Testis (tissue), 3 donors: ENCODE results near the gene HUNK. TPM values are rescaled to one million over a fixed set of nuclear protein-coding genes. Genes with fewer than 3 reads are reported as not detected.
"Not testable (repeated sequence)": the region's sequence is repeated elsewhere in the genome, so short reads cannot be mapped to it uniquely, and the experiment has no call there.

ENCODE experiments used
- DNase-seq: peaks from one replicate; pipeline ENCODE4 v3.0.0-alpha.2; 2019
- H3K27ac ChIP-seq, 2 donors: fragments of 200-600 bp; sonication (generic); one replicate each; pipeline ENCODE4 v1.5.1; 2019
- H3K27me3 ChIP-seq: fragments of 200-600 bp; sonication (generic); one replicate; pipeline ENCODE4 v1.5.1; 2019
- H3K36me3 ChIP-seq: fragments of 200-600 bp; sonication (generic); one replicate; pipeline ENCODE4 v1.5.1; 2017; ENCODE audit warnings: low read depth; ENCODE audit errors: missing control alignments
- H3K4me1 ChIP-seq: fragments of 200-600 bp; sonication (generic); one replicate; pipeline ENCODE4 v1.5.1; 2019
- H3K4me3 ChIP-seq, 2 donors: fragments of 200-600 bp; sonication (generic); one replicate each; pipeline ENCODE4 v1.5.1; 2017 to 2019
- H3K9me3 ChIP-seq: fragments of 200-600 bp; sonication (generic); one replicate; pipeline ENCODE4 v1.5.1; 2017
- CTCF ChIP-seq, 3 experiments: fragments of 450-650 bp in 2 of 3; fragments of 200-600 bp in 1 of 3; sonication (generic) in 1 of 3; IDR thresholded peaks; one replicate each; pipeline ENCODE4 v1.5.1; 2016 to 2019; ENCODE audit warnings: antibody characterized with exemption in 3 of 3, mild to moderate bottlenecking in 2 of 3, moderate library complexity in 1 of 3
- POLR2A ChIP-seq: fragments of 450-650 bp; IDR thresholded peaks from one replicate; pipeline ENCODE4 v1.6.1; 2017; ENCODE audit warnings: antibody characterized with exemption, mild to moderate bottlenecking, moderate library complexity
- WGBS, 2 donors: methylation state at CpG; one replicate each; pipeline ENCODE4 v1.1.5; 2018; 5-methylcytosine and 5-hydroxymethylcytosine counted together
- intact Hi-C: fragments of 100-400 bp; cut with DNase I; formaldehyde crosslinking; loops from one replicate; pipeline ENCODE4 v1.15.1; 2023; ENCODE audit warnings: low total_unique reads
- polyA plus RNA-seq: library from polyadenylated mRNA; stranded (reverse); fragments of 350-450 nt; fragmentation: Illumina TruSeq; extraction: RNeasy Lipid Tissue Mini Kit (QIAGEN cat#74804); gene quantifications from one replicate; pipeline ENCODE4 v1.2.3, GENCODE V29; 2014; ENCODE audit warnings: low read depth, low replicate concordance; ENCODE audit not compliant: insufficient read depth
- total RNA-seq, 2 donors: library from RNA; depleted of rRNA; stranded (reverse); fragments of >200 nt; gene quantifications; one replicate each; pipeline ENCODE4 v1.2.3, GENCODE V29; 2016

The HUNK gene
- total and polyA plus RNA-seq, 3 donors from 2014 or later: 2.1 to 7.6 (median 6.8) TPM

- DNase-seq: no peak
- Histone ChIP-seq H3K36me3 (no peaks in the 10 kb centered on the region), H3K27me3 (no peaks in the 10 kb centered on the region), H3K27ac (no peak overlapping the region), H3K4me1 (no peaks in the 10 kb centered on the region), H3K9me3 (no peaks in the 10 kb centered on the region), H3K4me3 (no peak overlapping the region)
- intact Hi-C loops: no loop called here
- WGBS, 2 donors: 84 to 85% methylated on average over 6 of the region's 6 CpGs
- TF ChIP-seq POLR2A (no peak), CTCF (IDR thresholded peaks at IDR 0.05) (no peak)
Observed at GRCh38 chr21:32022146-32022545, 149.3 kb downstream of the HUNK start.

- Histone ChIP-seq H3K27me3 (no peaks in the 10 kb centered on the region), H3K27ac (no peak overlapping the region), H3K4me1 (no peaks in the 10 kb centered on the region), H3K36me3 (no peaks in the 10 kb centered on the region), H3K9me3 (no peaks in the 10 kb centered on the region), H3K4me3 (no peak overlapping the region)
- no peak for TF ChIP-seq CTCF (IDR thresholded peaks at IDR 0.05)
- TF ChIP-seq POLR2A: no peak
- intact Hi-C loops: no loop called here
- DNase-seq: no peak
- 68 to 71% methylated on average over 7 of the region's 7 CpGs for WGBS, 2 donors
Observed at GRCh38 chr21:32030146-32030652, 157.4 kb downstream of the HUNK start.

- TF ChIP-seq CTCF (IDR thresholded peaks at IDR 0.05): no peak
- no peak for TF ChIP-seq POLR2A
- H3K4me1 ChIP-seq: no peaks in the 10 kb centered on the region
- WGBS, 2 donors: 34 to 37% methylated on average over 5 of the region's 5 CpGs
- no peak for DNase-seq
- no peaks in the 10 kb centered on the region for H3K36me3 ChIP-seq
- no peak overlapping the region for H3K27ac ChIP-seq
- intact Hi-C loops: no loop called here
- no peaks in the 10 kb centered on the region for H3K9me3 ChIP-seq
- H3K4me3 ChIP-seq: no peak overlapping the region
- H3K27me3 ChIP-seq: no peaks in the 10 kb centered on the region
Observed at GRCh38 chr21:32034850-32035249, 162.0 kb downstream of the HUNK start.

GRCh38 chr21:32035617-32036016 lies 162.8 kb downstream of the HUNK start:
- DNase-seq: no peak
- Histone ChIP-seq H3K36me3 (no peaks in the 10 kb centered on the region), H3K27me3 (no peaks in the 10 kb centered on the region), H3K4me1 (no peaks in the 10 kb centered on the region), H3K27ac (no peak overlapping the region), H3K4me3 (no peak overlapping the region), H3K9me3 (no peaks in the 10 kb centered on the region)
- 64 to 70% methylated on average over 2 of the region's 2 CpGs for WGBS, 2 donors
- TF ChIP-seq POLR2A (no peak), CTCF (IDR thresholded peaks at IDR 0.05) (no peak)
- intact Hi-C loops: no loop called here

GRCh38 chr21:32036756-32037155 lies 163.9 kb downstream of the HUNK start:
- H3K9me3 ChIP-seq: no peaks in the 10 kb centered on the region
- 58 to 80% methylated on average over 2 of the region's 2 CpGs for WGBS, 2 donors

GRCh38 chr21:32038751-32039150 lies 165.9 kb downstream of the HUNK start:
- 83 to 87% methylated on average over 4 of the region's 4 CpGs for WGBS, 2 donors
- H3K36me3 ChIP-seq, H3K27ac ChIP-seq, H3K4me1 ChIP-seq, H3K27me3 ChIP-seq, DNase-seq, intact Hi-C loops, H3K9me3 ChIP-seq, H3K4me3 ChIP-seq: not testable (repeated sequence)

More at GRCh38 chr21:32036756-32037155, 163.9 kb downstream of the HUNK start:
- Histone ChIP-seq H3K36me3 (no peaks in the 10 kb centered on the region), H3K4me3 (no peak overlapping the region), H3K27ac (no peak overlapping the region), H3K27me3 (no peaks in the 10 kb centered on the region), H3K4me1 (no peaks in the 10 kb centered on the region)
- no peak for DNase-seq
- intact Hi-C loops: no loop called here
- TF ChIP-seq CTCF (IDR thresholded peaks at IDR 0.05): no peak
